OCI-LY7 (cell line): ENCODE results near the gene ARL2. TPM values are rescaled to one million over a fixed set of nuclear protein-coding genes. Genes with fewer than 3 reads are reported as not detected.

Source experiments
- BruUV-seq: library from RNA; stranded (reverse); fragments of 400-500 nt; replicated peaks from 2 replicates; lab custom pipeline; 2021; lab: Mats Ljungman, UMichigan
- CTCF ChIA-PET: fragments of 300-600 bp; sonication (Branson Sonifier 250); formaldehyde crosslinking; loops from one replicate; lab custom pipeline; 2022; ENCODE audit warnings: antibody characterized with exemption; ENCODE audit not compliant: unreplicated experiment; lab: Charles Lee
- POLR2A ChIA-PET: fragments of 300-600 bp; sonication (Branson Sonifier 250); formaldehyde crosslinking; loops from one replicate; lab custom pipeline; 2022; ENCODE audit warnings: antibody characterized with exemption; lab: Charles Lee
- DNase-seq: peaks from one replicate; pipeline ENCODE4 v3.0.0-alpha.2; 2015; ENCODE audit warnings: low spot score
- H2AFZ ChIP-seq: fragments of 200-600 bp; sonication (generic), shearing (Covaris generic); 2 replicates; pipeline ENCODE4 v1.6.1; 2014; ENCODE audit warnings: mild to moderate bottlenecking, antibody characterized with exemption, low read length, moderate library complexity
- H3K27ac ChIP-seq: fragments of 200-600 bp; sonication (generic); 2 replicates; pipeline ENCODE4 v1.5.1; 2014; ENCODE audit warnings: mixed run types, low read depth, mild to moderate bottlenecking, moderate library complexity, low read length, inconsistent platforms; ENCODE audit not compliant: poor library complexity, severe bottlenecking
- H3K36me3 ChIP-seq: fragments of 200-600 bp; sonication (generic); 2 replicates; pipeline ENCODE4 v1.6.1; 2014; ENCODE audit warnings: mild to moderate bottlenecking, antibody characterized with exemption, low read length, moderate library complexity, mixed read lengths; ENCODE audit not compliant: insufficient read depth
- H3K4me1 ChIP-seq: fragments of 200-600 bp; sonication (generic); 2 replicates; pipeline ENCODE4 v1.5.1; 2014; ENCODE audit warnings: mild to moderate bottlenecking, low read length; ENCODE audit not compliant: insufficient read depth, poor library complexity, severe bottlenecking
- H3K4me2 ChIP-seq: fragments of 200-600 bp; sonication (generic); 2 replicates; pipeline ENCODE4 v1.6.1; 2014; ENCODE audit warnings: mild to moderate bottlenecking, low read length
- H3K4me3 ChIP-seq: fragments of 200-600 bp; sonication (generic); 2 replicates; pipeline ENCODE4 v1.5.1; 2014; ENCODE audit warnings: mild to moderate bottlenecking, low read depth, low read length; ENCODE audit not compliant: poor library complexity, severe bottlenecking
- H3K79me2 ChIP-seq: fragments of 200-600 bp; sonication (generic); 2 replicates; pipeline ENCODE4 v1.6.1; 2016; ENCODE audit warnings: low read depth, mild to moderate bottlenecking, low read length, moderate library complexity, mixed read lengths; ENCODE audit not compliant: insufficient read depth
- H3K9me2 ChIP-seq: fragments of 200-600 bp; sonication (generic); 2 replicates; pipeline ENCODE4 v1.6.1; 2016; ENCODE audit warnings: mild to moderate bottlenecking, low read length, mixed read lengths; ENCODE audit not compliant: insufficient read depth
- H3K9me3 ChIP-seq: fragments of 200-600 bp; sonication (generic); 2 replicates; pipeline ENCODE4 v1.6.1; 2014; ENCODE audit warnings: mild to moderate bottlenecking, mixed run types, low read length, mixed read lengths
- H4K20me1 ChIP-seq: fragments of 200-600 bp; sonication (generic); 2 replicates; pipeline ENCODE4 v1.6.1; 2014; ENCODE audit warnings: mild to moderate bottlenecking, antibody characterized with exemption, low read length, moderate library complexity, mixed read lengths; ENCODE audit not compliant: insufficient read depth
- CTCF ChIP-seq: fragments of 200-600 bp; sonication (generic); conservative IDR thresholded peaks from 2 replicates; pipeline ENCODE4 v1.5.1; 2014; ENCODE audit warnings: mild to moderate bottlenecking, antibody characterized with exemption, low read length, moderate library complexity, mixed read lengths
- EZH2phosphoT487 ChIP-seq: fragments of 200-600 bp; sonication (generic); IDR thresholded peaks from 2 replicates; pipeline ENCODE4 v1.6.1; 2018; ENCODE audit warnings: low read depth, borderline replicate concordance, mild to moderate bottlenecking, mixed run types, antibody characterized with exemption, low read length, moderate library complexity, mixed read lengths
- intact Hi-C: fragments of 100-400 bp; cut with micrococcal nuclease; formaldehyde crosslinking; loops from one replicate; pipeline ENCODE4 v1.10.0; 2022; ENCODE audit not compliant: unreplicated experiment
- total RNA-seq, 2 experiments: library from RNA; depleted of rRNA in 1 of 2; stranded (reverse); fragments of >200 nt in 1 of 2; shearing (Covaris generic) in 1 of 2; gene quantifications; 2 replicates each; pipeline ENCODE4 v1.2.3, GENCODE V29; 2014 to 2022

The ARL2 gene
- total RNA-seq, 2 experiments from 2014 or later, result 95.9 to 130 TPM

GRCh38 chr11:64998690-64999431, 15.1 kb upstream of the ARL2 start:
- Histone ChIP-seq H3K4me3 (peak overlapping the region; percentile 57), H3K27ac (peak overlapping the region; percentile 47), H3K9me2 (no peaks in the 10 kb centered on the region), H3K36me3 (no peaks in the 10 kb centered on the region), H3K79me2 (no peaks in the 10 kb centered on the region), H3K4me1 (peaks cover 30% of the 10 kb centered on the region), H4K20me1 (no peaks in the 10 kb centered on the region), H3K9me3 (no peaks in the 10 kb centered on the region), H2AFZ (peak overlapping the region; percentile 94; the same call in 1 of the 2 replicates), H3K4me2 (peak overlapping the region; percentile 57)
- BruUV-seq, result no TSS peak
- CTCF ChIA-PET, result interaction anchor here (0.5 to 0.6 kb wide), 4 partner anchors 14 to 450 kb away, joined by 3 to 6 read pairs (median 3); no protein-coding TSS in a partner anchor
- DNase-seq, result peak; percentile 47
- intact Hi-C loops, result no loop called here
- POLR2A ChIA-PET, result interaction anchor here (0.9 to 2.0 kb wide), 5 partner anchors 10 to 148 kb away, joined by 3 to 6 read pairs (median 4); no protein-coding TSS in a partner anchor
- TF ChIP-seq CTCF, result no peak
- no peak for TF ChIP-seq EZH2phosphoT487

DNA sequence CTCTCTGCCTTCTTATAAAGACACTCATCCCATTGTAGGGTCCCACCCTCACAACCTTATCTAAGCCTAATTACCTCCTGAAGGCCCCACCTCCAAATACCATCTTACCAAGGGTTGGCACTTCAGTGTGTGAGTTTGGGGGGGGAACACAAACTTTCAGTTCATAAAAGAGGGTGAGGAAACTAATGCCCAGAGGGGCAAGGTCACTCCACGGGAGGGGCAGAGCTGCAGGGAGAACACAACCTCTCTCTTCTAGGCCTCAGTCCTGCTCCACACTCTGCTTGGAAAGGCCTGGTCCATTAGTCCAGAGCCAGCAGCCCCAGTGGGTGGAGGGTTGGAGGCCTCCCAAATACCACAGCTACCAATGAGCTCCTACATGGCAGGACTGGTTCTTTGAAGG, 14.5 kb upstream of the ARL2 start:
- intact Hi-C loops, result no loop called here
- Histone ChIP-seq H4K20me1 (no peaks in the 10 kb centered on the region), H3K36me3 (no peaks in the 10 kb centered on the region), H3K4me3 (no peak overlapping the region), H2AFZ (no peak overlapping the region), H3K4me2 (no peak overlapping the region), H3K79me2 (no peaks in the 10 kb centered on the region), H3K9me2 (no peaks in the 10 kb centered on the region), H3K9me3 (no peaks in the 10 kb centered on the region), H3K4me1 (peaks cover 30% of the 10 kb centered on the region), H3K27ac (no peak overlapping the region)
- BruUV-seq, result no TSS peak
- POLR2A ChIA-PET, result interaction anchor here (1.2 kb wide), 1 partner anchor 27 kb away, joined by 3 read pairs; no protein-coding TSS in a partner anchor
- DNase-seq, result no peak
- CTCF ChIA-PET, result no interaction called here
- no peak for TF ChIP-seq CTCF
- no peak for TF ChIP-seq EZH2phosphoT487

- no peaks in the 10 kb centered on the region for H3K36me3 ChIP-seq
- H3K4me3 ChIP-seq, result no peak overlapping the region
- H2AFZ ChIP-seq, result no peak overlapping the region
- intact Hi-C loops, result no loop called here
- H4K20me1 ChIP-seq, result no peaks in the 10 kb centered on the region
- no peak for DNase-seq
- ChIA-PET CTCF (interaction anchor here (1.3 kb wide), 1 partner anchor 10 kb away, joined by 4 read pairs; no protein-coding TSS in a partner anchor), POLR2A (interaction anchor here (2.1 kb wide), 1 partner anchor 10 kb away, joined by 13 read pairs; no protein-coding TSS in a partner anchor)
- BruUV-seq, result no TSS peak
- no peaks in the 10 kb centered on the region for H3K79me2 ChIP-seq
- H3K27ac ChIP-seq, result no peak overlapping the region
- TF ChIP-seq EZH2phosphoT487 (no peak), CTCF (no peak)
- H3K4me1 ChIP-seq, result peaks cover 14% of the 10 kb centered on the region
- no peaks in the 10 kb centered on the region for H3K9me3 ChIP-seq
- no peak overlapping the region for H3K4me2 ChIP-seq
- H3K9me2 ChIP-seq, result no peaks in the 10 kb centered on the region
These were observed 11.3 kb upstream of the ARL2 start for GRCh38 chr11:65002706-65003105.
